GM06990 (cell line): ENCODE measurements around the gene CTU2.

Experiments used
- DNase-seq: peaks from one replicate; pipeline ENCODE4 v3.0.0-alpha.2; 2011; ENCODE audit not compliant: insufficient read length; ENCODE audit errors: extremely low read depth
- H3K27me3 ChIP-seq: replicated peaks from 2 replicates; pipeline ENCODE4 v1.6.0; 2011; ENCODE audit warnings: low read length; ENCODE audit not compliant: control insufficient read depth, insufficient read depth
- H3K36me3 ChIP-seq: 2 replicates; pipeline ENCODE4 v1.5.1; 2011; ENCODE audit warnings: low read length; ENCODE audit not compliant: control insufficient read depth, insufficient read depth
- H3K4me3 ChIP-seq: replicated peaks from 2 replicates; pipeline ENCODE4 v1.5.1; 2011; ENCODE audit warnings: low read depth, mild to moderate bottlenecking, control low read depth, low read length
- CTCF ChIP-seq: IDR thresholded peaks from 2 replicates; pipeline ENCODE4 v1.5.1; 2011; ENCODE audit warnings: low read length, control low read depth, mild to moderate bottlenecking, inconsistent platforms; ENCODE audit not compliant: insufficient read depth, poor library complexity, severe bottlenecking

Gene CTU2

DNA sequence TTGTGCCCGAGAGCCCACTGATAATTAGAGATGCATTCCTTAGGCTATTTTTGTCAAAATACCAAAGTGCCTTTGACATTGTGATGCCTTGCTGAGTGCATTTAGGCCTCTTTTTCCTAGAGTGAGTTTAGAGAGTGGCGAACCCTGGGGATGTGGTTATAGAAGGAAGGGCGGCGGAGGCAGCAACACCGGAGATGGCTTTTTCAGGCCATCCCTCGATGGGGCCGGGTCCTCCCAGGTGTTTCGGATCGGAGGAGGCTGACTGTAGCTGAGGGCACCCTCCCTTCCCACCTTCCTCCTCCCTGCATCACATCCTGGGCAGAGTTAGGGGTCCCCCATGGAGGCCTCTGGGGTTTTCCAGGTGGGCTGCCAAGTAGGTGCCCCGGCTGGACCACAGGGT, 13.4 kb upstream of the CTU2 start:
- Histone ChIP-seq H3K36me3 (peaks cover 4% of the 10 kb centered on the region), H3K4me3 (no peak overlapping the region), H3K27me3 (peaks cover 1% of the 10 kb centered on the region; the same call in 1 of the 2 replicates)
- no peak for DNase-seq
- no peak for TF ChIP-seq CTCF

- no peak for TF ChIP-seq CTCF
- Histone ChIP-seq H3K4me3 (no peak overlapping the region), H3K36me3 (peaks cover 9% of the 10 kb centered on the region), H3K27me3 (no peaks in the 10 kb centered on the region)
- no peak for DNase-seq
Observed at GRCh38 chr16:88693420-88694177, 12.7 kb upstream of the CTU2 start.

- Histone ChIP-seq H3K4me3 (no peak overlapping the region), H3K27me3 (no peaks in the 10 kb centered on the region), H3K36me3 (peaks cover 11% of the 10 kb centered on the region)
- no peak for DNase-seq
- no peak for TF ChIP-seq CTCF
Observed at GRCh38 chr16:88694221-88695087, 11.8 kb upstream of the CTU2 start.

DNA sequence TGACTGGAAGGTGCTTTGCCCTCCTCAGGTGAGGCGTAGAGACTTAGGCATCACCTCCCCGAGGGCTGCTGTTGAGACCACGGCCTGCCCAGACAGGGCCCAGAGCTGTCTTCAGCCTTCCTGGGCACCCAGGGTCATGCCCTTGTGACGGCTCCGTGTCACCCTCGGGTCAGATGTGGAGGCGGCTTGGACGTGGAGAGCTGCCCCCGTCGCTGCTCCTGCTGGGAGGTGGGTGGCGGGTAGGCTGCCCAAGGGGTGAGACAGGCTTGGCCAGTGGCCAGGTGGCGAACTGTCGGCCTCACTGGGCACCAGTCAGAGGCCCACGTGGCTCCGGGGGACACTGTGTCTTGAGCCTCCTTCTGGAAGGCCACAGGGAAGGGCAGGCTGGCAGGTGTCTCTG, 11.1 kb upstream of the CTU2 start:
- Histone ChIP-seq H3K4me3 (no peak overlapping the region), H3K27me3 (no peaks in the 10 kb centered on the region), H3K36me3 (peaks cover 11% of the 10 kb centered on the region)
- TF ChIP-seq CTCF: no peak
- DNase-seq: no peak

GRCh38 chr16:88695753-88696152, 10.6 kb upstream of the CTU2 start:
- Histone ChIP-seq H3K27me3 (no peaks in the 10 kb centered on the region), H3K36me3 (peaks cover 11% of the 10 kb centered on the region), H3K4me3 (no peak overlapping the region)
- TF ChIP-seq CTCF: no peak
- no peak for DNase-seq
